GM10248 (cell line): ENCODE data around the gene CHD5.

Source experiments
- CTCF ChIA-PET: fragments of 300-600 bp; sonication (Branson Sonifier 250); formaldehyde crosslinking; extraction: SDS; loops from one replicate; lab custom pipeline; 2021; ENCODE audit warnings: antibody characterized with exemption; lab: Yijun Ruan, JAX
- POLR2A ChIA-PET: fragments of 350-650 bp; sonication (Branson Sonifier 250); formaldehyde crosslinking; extraction: SDS; loops from one replicate; lab custom pipeline; 2020; ENCODE audit warnings: antibody characterized with exemption; lab: Yijun Ruan, JAX
- DNase-seq: peaks from one replicate; pipeline ENCODE4 v3.0.0; 2012; ENCODE audit errors: extremely low spot score
- TF ChIP-seq, protein P1 (sequence below): IDR thresholded peaks from 2 replicates; pipeline ENCODE4 v1.5.1; 2012; ENCODE audit warnings: mild to moderate bottlenecking, low read depth; ENCODE audit errors: extremely low read depth, missing control alignments, control extremely low read depth

Gene CHD5

GRCh38 chr1:6085666-6086065 lies 94.5 kb downstream of the CHD5 start:
- TF ChIP-seq, protein P1, sequence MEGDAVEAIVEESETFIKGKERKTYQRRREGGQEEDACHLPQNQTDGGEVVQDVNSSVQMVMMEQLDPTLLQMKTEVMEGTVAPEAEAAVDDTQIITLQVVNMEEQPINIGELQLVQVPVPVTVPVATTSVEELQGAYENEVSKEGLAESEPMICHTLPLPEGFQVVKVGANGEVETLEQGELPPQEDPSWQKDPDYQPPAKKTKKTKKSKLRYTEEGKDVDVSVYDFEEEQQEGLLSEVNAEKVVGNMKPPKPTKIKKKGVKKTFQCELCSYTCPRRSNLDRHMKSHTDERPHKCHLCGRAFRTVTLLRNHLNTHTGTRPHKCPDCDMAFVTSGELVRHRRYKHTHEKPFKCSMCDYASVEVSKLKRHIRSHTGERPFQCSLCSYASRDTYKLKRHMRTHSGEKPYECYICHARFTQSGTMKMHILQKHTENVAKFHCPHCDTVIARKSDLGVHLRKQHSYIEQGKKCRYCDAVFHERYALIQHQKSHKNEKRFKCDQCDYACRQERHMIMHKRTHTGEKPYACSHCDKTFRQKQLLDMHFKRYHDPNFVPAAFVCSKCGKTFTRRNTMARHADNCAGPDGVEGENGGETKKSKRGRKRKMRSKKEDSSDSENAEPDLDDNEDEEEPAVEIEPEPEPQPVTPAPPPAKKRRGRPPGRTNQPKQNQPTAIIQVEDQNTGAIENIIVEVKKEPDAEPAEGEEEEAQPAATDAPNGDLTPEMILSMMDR: no peak
- CTCF ChIA-PET: no interaction called here
- no peak for DNase-seq
- POLR2A ChIA-PET: no interaction called here

DNA sequence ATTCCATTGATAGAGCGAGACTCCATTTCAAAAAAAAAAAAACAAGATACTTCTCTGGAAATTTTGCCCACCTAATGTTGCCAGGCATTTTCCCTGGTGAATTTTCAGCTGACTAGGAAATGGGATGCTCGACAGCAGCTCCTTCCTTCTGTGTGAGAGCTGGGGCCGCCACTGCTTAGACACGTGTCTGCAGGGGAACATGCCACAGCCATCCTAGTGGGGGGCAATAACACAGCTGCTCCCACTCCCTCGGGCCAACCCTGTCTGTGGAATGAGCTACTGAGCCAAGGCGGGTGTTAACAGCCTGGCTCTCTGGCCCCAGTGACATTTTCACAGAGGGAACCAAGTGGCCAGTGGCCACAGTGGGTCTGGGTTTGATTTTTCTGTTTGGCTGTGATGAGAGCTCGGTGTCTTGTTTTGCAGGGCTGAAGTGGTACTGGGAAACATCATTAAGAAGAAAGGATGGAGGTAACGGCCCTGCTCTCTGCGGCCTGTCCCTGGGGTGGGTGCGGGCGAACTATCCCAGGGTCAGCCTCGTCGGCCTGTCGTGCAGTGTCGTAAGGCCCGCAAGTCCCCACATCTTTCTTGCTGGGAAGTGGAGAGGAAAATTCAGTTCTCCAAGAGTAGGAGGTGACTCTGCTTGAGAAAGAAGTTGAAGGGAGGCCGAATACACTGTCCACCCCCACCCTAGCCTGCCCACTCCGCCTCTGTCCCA lies 95.2 kb downstream of the CHD5 start:
- no peak for DNase-seq
- TF ChIP-seq, protein P1: no peak
- ChIA-PET POLR2A (no interaction called here), CTCF (no interaction called here)

DNA sequence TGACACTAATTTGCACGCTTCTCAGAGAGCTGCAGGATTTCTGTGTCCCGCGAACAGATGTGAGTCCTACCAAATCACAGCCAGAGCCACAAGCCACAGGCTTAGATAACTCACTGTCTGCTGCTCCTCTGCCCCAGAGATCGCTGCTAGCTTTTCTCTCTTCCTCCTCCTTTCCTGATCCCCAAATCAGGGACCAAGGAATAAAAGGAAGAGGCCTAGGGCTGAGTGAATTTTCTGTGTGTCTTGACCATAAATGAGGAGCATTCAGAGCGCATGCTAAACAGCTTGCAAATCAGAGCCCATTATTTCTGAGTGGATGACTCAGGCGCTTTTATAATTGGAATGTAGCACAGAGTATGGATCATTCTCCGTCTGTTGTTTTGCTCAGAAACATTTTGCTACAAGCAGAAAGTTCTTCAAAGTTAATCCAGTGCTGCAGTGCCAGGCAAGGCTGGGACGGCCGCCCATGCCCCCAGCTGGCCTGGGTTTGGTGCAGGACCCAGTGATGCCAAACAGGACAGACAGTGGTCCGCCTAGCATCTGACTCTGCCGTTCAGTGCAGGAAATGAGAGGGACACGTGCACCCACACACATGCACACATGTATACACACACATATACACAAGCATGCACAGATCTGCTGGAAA lies 96.2 kb downstream of the CHD5 start:
- TF ChIP-seq, protein P1: no peak
- DNase-seq: no peak
- POLR2A ChIA-PET: no interaction called here
- CTCF ChIA-PET: no interaction called here

DNA sequence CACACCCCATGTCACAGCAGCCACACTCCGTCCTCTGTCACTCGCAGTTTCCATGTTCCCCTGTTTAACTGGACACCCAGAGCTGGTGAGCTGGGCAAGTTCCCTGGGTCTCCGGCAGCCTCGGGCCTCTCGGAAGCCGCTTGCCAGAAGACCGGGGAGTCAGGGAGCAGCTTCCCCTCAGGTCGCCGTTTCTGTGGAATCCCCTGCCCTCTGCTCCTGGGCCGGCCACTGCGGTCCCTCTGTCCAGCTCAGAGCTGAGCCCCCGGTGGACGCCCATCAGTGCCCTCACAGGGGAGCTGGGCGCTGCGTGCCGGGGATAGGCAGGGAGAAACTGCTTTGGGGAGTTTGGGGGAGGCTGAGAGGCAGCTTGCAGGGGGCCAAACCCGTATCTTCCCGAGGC lies 96.7 kb downstream of the CHD5 start:
- ChIA-PET POLR2A (no interaction called here), CTCF (interaction anchor here (0.8 kb wide), 1 partner anchor 12 kb away, joined by 3 read pairs; no protein-coding TSS in a partner anchor)
- TF ChIP-seq, protein P1: no peak
- DNase-seq: no peak

DNA sequence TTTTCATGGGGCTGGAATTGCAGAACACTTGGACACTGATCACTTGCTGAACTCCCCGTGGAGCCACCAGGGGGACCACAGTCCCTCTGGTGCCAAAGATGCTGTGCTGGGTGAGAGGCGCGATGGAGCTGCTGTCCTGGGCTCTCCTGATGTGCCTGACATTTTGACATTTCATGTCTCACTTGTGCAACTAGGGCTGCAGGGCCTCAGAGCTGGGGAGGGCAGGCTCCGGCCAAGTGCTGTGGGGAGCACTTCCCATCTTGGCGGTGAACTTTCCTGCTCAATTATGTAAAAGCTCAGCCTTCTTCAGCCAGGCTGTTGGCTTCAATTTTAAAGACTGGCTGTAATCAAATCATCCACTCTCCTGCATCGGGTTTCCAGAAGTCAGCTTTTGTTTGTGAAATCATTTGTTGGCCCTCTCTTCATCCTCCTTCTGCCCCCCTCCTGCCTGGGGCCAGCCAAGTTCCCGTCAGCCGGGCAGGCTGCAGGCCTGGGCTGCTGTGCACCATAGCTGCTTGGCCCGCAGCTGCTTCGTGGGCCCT lies 97.6 kb downstream of the CHD5 start:
- CTCF ChIA-PET: interaction anchor here (0.8 kb wide), 1 partner anchor 11 kb away, joined by 3 read pairs; no protein-coding TSS in a partner anchor
- POLR2A ChIA-PET: no interaction called here
- TF ChIP-seq, protein P1: no peak
- DNase-seq: no peak

DNA sequence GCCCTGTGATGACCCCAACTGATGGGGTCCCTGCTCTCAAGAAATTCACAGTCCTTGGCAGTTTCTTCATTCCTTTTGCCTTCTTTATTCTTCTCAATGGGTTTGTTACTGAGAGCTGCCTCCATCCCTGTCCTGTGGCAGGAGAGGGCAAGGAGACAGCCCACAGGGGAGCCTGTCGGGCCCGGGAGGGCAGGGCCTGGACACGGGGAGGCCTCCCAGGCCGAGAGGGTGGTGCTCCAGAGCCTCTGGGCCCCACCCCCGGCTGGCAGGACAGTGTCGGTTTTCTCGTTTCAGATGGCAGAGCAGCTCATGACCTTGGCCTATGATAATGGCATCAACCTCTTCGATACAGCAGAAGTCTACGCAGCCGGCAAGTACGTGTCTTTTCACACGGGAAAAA lies 98.2 kb downstream of the CHD5 start:
- ChIA-PET POLR2A (no interaction called here), CTCF (no interaction called here)
- no peak for DNase-seq
- TF ChIP-seq, protein P1: no peak
